ENCODE results near the gene TSHZ2.

TSHZ2 gene

DNA sequence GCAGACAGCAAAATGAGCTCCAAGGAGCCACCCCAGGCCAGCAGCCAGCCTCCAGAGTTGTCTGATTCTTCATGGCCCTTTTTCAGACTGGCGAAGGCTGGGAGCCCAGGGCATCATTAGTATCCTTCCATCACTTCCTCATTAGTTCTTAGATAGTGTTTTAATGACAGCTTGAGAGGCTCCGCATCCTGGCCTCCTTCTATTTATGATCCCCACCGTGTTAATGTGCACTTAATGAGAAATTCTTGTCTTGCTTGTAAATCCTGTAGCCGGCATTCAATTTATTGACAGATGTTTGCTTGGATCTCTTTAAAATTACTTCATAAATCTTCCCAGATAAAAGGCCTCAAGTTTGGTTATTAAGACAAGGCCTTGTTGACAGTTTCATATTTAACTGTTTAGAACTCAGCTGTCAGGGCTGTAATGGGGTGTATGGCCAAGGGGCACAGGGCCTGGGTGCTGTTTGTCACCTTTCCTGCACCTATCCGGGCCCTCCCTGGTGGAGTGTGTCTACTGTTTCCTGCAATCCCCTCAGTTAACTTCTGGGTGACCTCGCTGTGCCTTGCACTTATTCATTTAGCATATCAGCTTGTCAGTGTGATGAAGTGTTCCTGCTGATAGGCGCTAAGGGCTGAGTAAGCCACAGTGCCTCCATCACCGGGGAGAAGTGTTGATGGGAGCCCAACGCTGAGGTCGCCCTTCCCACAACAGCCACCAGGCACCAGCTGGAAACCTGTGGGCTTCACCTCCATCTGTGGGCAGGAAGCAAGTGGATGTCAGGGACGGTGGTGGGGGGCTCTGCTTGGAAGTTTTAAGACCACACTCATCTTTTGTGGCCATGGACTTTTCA is 169.3 kb downstream of the TSHZ2 start:
- Histone ChIP-seq H3K9ac (ENCODE audit: insufficient read length, low read depth) (no peak overlapping the region), H3K4me3 (ENCODE audit: insufficient read length, low read depth) (no peak overlapping the region), H3K36me3 (ENCODE audit: insufficient read depth, insufficient read length, low read length) (no peaks in the 10 kb centered on the region), H3K4me1 (ENCODE audit: insufficient read depth, insufficient read length) (no peaks in the 10 kb centered on the region), H3K9me3 (ENCODE audit: insufficient read depth, low read length) (0 out of 2 replicates have a peak, but pooled peaks cover 4% of the 10 kb centered on the region), H3K27me3 (ENCODE audit: insufficient read depth, insufficient read length) (no peaks in the 10 kb centered on the region)
- no peak for DNase-seq (ENCODE audit: low read depth, low spot score)
- no peak for TF ChIP-seq YY1 (IDR thresholded peaks at IDR 0.05; ENCODE audit: insufficient read depth, insufficient read length)
- TF ChIP-seq ZNF274 (IDR thresholded peaks at IDR 0.05; ENCODE audit: low read depth, low read length): no peak
- no peak for TF ChIP-seq SUZ12 (IDR thresholded peaks at IDR 0.05; ENCODE audit: extremely low read depth, insufficient read depth, insufficient read length)

DNA sequence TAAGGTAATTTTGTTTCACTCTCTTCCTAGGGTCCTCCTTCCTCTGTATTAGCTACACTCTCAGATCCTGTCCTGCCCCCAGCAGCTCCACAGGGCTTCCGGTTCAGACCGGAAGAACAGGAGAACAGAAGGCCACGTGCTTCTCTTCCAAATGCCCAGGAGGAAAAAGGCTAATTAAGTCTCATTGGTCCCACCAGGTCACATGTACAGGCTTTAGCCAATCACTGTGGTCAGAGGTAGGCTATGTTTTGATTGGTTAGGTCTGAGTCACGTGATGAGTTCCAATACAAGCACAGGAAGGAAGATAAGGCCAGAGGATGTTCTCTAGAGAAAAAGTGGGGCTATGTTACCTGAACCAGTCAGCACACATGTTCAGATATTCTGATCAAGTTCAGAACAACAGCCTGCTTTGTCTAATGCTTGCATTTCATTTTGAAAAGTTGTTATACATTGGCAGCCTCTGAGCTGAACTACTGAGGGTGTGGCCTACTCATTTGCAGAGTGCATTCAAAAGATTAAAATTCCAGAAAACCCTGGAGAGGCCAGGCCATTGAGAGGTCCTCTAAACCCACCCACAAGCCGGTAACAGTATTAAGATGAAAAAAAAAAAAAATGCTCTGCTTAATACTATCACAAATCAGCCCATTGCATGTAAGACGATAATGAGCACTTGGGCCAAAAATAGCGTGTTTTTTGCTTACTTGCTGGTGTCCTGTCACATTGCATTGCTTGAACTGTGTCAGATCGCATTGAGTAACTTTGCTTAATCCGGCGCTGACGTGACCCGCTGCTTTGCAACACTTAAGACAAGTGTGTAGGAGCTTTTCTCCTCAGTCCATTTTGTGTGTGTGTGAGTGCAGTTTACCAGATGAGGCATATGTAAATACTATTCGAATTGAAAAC is 170.3 kb downstream of the TSHZ2 start:
- DNase-seq (ENCODE audit: low read depth, low spot score): no peak
- no peak for TF ChIP-seq ZNF274 (IDR thresholded peaks at IDR 0.05; ENCODE audit: low read depth, low read length)
- TF ChIP-seq SUZ12 (IDR thresholded peaks at IDR 0.05; ENCODE audit: extremely low read depth, insufficient read depth, insufficient read length): no peak
- TF ChIP-seq YY1 (IDR thresholded peaks at IDR 0.05; ENCODE audit: insufficient read depth, insufficient read length): no peak
- H3K9ac ChIP-seq (ENCODE audit: insufficient read length, low read depth): no peak overlapping the region
- 0 out of 2 replicates have a peak, but pooled peaks cover 4% of the 10 kb centered on the region for H3K9me3 ChIP-seq (ENCODE audit: insufficient read depth, low read length)
- no peaks in the 10 kb centered on the region for H3K36me3 ChIP-seq (ENCODE audit: insufficient read depth, insufficient read length, low read length)
- H3K4me3 ChIP-seq (ENCODE audit: insufficient read length, low read depth): no peak overlapping the region
- H3K27me3 ChIP-seq (ENCODE audit: insufficient read depth, insufficient read length): no peaks in the 10 kb centered on the region
- no peaks in the 10 kb centered on the region for H3K4me1 ChIP-seq (ENCODE audit: insufficient read depth, insufficient read length)

DNA sequence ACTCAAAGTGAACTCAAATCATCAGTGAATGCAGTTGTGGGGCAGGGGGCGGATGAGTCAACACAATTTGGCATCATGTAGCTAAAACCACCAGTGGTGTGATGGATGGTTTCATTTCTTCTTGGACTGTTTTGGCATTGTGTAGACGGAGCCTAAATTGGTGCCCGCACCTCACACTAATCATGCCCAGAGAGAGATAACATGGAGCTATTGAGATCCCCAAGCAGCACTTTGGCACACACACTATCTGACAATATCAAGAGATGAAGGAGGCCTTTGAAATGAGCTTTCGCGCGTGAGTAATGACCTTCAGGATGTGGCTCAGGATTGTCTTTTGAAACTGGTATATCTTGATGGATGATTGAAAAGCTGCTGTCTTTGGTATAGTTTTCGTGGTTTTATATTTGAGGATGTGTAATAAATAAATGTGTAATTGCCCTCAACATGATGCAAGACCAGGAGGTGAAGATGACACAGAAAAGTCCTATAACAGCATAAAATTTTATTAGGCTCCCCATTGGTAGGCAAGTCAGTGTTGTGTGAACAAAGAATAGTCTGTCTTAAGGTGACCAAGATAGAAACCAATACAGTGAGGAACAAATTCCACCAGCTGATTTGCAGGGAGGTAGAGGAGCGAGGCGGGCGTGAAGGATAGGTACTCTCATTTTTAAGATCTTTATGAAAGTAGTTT is 174.2 kb downstream of the TSHZ2 start:
- Histone ChIP-seq H3K36me3 (ENCODE audit: insufficient read depth, insufficient read length, low read length) (no peaks in the 10 kb centered on the region), H3K9ac (ENCODE audit: insufficient read length, low read depth) (no peak overlapping the region), H3K4me1 (ENCODE audit: insufficient read depth, insufficient read length) (peaks cover 4% of the 10 kb centered on the region), H3K4me3 (ENCODE audit: insufficient read length, low read depth) (no peak overlapping the region), H3K9me3 (ENCODE audit: insufficient read depth, low read length) (0 out of 2 replicates have a peak, but pooled peaks cover 4% of the 10 kb centered on the region), H3K27me3 (ENCODE audit: insufficient read depth, insufficient read length) (no peaks in the 10 kb centered on the region)
- no peak for TF ChIP-seq ZNF274 (IDR thresholded peaks at IDR 0.05; ENCODE audit: low read depth, low read length)
- TF ChIP-seq SUZ12 (IDR thresholded peaks at IDR 0.05; ENCODE audit: extremely low read depth, insufficient read depth, insufficient read length): no peak
- no peak for TF ChIP-seq YY1 (IDR thresholded peaks at IDR 0.05; ENCODE audit: insufficient read depth, insufficient read length)
- no peak for DNase-seq (ENCODE audit: low read depth, low spot score)

DNA sequence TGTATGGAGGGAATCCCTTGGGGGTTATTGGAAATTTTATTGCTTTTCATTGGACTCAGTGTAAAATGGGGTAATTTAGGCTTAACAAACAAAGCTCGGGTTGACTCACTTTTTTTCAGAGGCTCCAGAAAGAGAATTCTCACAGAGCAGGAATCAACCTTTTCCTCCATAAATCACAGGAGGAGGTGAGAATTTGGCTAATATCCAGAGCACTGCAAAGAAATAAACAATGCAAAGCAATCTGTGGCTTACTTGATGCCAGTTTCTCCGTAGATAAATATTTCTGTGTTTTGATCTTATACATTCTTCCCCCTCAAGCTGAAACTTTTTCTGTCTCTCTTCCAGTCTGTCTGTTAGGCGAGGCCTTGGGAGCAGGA is 176.6 kb downstream of the TSHZ2 start:
- Histone ChIP-seq H3K36me3 (ENCODE audit: insufficient read depth, insufficient read length, low read length) (no peaks in the 10 kb centered on the region), H3K4me1 (ENCODE audit: insufficient read depth, insufficient read length) (peaks cover 4% of the 10 kb centered on the region), H3K27me3 (ENCODE audit: insufficient read depth, insufficient read length) (no peaks in the 10 kb centered on the region), H3K4me3 (ENCODE audit: insufficient read length, low read depth) (no peak overlapping the region), H3K9me3 (ENCODE audit: insufficient read depth, low read length) (no peaks in the 10 kb centered on the region), H3K9ac (ENCODE audit: insufficient read length, low read depth) (no peak overlapping the region)
- DNase-seq (ENCODE audit: low read depth, low spot score): no peak
- no peak for TF ChIP-seq YY1 (IDR thresholded peaks at IDR 0.05; ENCODE audit: insufficient read depth, insufficient read length)
- no peak for TF ChIP-seq ZNF274 (IDR thresholded peaks at IDR 0.05; ENCODE audit: low read depth, low read length)
- no peak for TF ChIP-seq SUZ12 (IDR thresholded peaks at IDR 0.05; ENCODE audit: extremely low read depth, insufficient read depth, insufficient read length)

DNA sequence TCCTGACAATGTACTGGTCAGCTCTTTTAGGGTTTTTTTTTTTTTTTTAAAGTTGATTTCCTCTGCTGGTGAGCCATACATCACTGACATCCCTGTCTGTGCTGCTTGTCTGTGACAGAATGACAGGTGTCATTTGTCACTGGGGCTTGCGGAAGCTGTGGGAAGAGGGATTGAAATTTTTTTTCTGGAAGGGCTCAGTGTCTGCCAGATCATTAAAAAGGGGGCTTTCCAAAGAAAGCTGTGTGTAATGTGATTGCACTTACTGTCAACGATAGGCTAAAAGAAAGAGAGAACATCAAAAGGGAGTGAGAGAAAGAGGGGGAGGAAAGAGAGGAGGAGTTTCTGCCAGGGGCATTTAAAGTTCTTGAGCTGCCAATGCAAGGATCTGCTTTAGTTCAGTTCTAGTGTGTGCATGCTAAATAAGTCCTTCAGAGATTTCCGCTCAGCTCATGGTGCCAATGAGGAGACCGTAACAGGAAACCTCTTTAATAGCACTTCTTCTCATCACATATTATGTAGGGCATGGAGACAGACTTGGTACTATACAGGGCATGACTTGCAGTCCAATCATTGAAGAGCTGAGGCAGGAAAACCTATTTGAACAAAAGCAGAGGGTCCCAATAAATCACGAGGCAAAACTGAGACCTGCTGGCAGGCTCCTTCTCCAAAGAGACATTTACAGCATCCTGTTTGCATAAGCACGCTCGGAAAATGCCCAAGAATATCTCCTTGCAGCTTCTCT is 177.2 kb downstream of the TSHZ2 start:
- no peak for TF ChIP-seq SUZ12 (IDR thresholded peaks at IDR 0.05; ENCODE audit: extremely low read depth, insufficient read depth, insufficient read length)
- no peak for TF ChIP-seq YY1 (IDR thresholded peaks at IDR 0.05; ENCODE audit: insufficient read depth, insufficient read length)
- no peak for TF ChIP-seq ZNF274 (IDR thresholded peaks at IDR 0.05; ENCODE audit: low read depth, low read length)
- no peaks in the 10 kb centered on the region for H3K36me3 ChIP-seq (ENCODE audit: insufficient read depth, insufficient read length, low read length)
- no peak overlapping the region for H3K9ac ChIP-seq (ENCODE audit: insufficient read length, low read depth)
- H3K9me3 ChIP-seq (ENCODE audit: insufficient read depth, low read length): no peaks in the 10 kb centered on the region
- peaks cover 4% of the 10 kb centered on the region for H3K4me1 ChIP-seq (ENCODE audit: insufficient read depth, insufficient read length)
- no peak overlapping the region for H3K4me3 ChIP-seq (ENCODE audit: insufficient read length, low read depth)
- H3K27me3 ChIP-seq (ENCODE audit: insufficient read depth, insufficient read length): no peaks in the 10 kb centered on the region
- DNase-seq (ENCODE audit: low read depth, low spot score): no peak

DNA sequence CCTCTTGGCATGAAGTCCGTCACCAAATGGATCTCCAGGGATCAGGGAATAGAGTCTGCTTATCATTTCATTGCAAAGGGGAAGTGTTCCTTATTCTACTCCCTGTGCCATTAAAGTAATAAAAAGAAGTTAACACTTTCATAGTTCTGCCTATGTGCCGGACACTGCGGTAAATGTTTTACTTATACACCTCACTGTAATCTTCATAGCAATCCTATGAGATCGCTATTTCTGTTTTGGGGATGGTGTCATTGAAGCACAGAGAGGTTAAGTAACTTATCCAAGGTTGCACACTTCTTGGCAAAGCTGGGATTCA is 177.7 kb downstream of the TSHZ2 start:
- Histone ChIP-seq H3K27me3 (ENCODE audit: insufficient read depth, insufficient read length) (no peaks in the 10 kb centered on the region), H3K4me1 (ENCODE audit: insufficient read depth, insufficient read length) (peaks cover 4% of the 10 kb centered on the region), H3K36me3 (ENCODE audit: insufficient read depth, insufficient read length, low read length) (no peaks in the 10 kb centered on the region), H3K9me3 (ENCODE audit: insufficient read depth, low read length) (no peaks in the 10 kb centered on the region), H3K9ac (ENCODE audit: insufficient read length, low read depth) (no peak overlapping the region), H3K4me3 (ENCODE audit: insufficient read length, low read depth) (no peak overlapping the region)
- DNase-seq (ENCODE audit: low read depth, low spot score): no peak
- TF ChIP-seq SUZ12 (IDR thresholded peaks at IDR 0.05; ENCODE audit: extremely low read depth, insufficient read depth, insufficient read length) (no peak), ZNF274 (IDR thresholded peaks at IDR 0.05; ENCODE audit: low read depth, low read length) (no peak), YY1 (IDR thresholded peaks at IDR 0.05; ENCODE audit: insufficient read depth, insufficient read length) (no peak)

Measured in NT2/D1 (cell line).